Mesodermal cell (in vitro differentiated cells): ENCODE results near the gene NSD2.

Source experiments
- H3K27ac ChIP-seq: 2 replicates; pipeline ENCODE4 v1.7.0; 2013; ENCODE audit warnings: mild to moderate bottlenecking, low read depth, low read length, moderate library complexity; ENCODE audit not compliant: severe bottlenecking
- H3K36me3 ChIP-seq: 2 replicates; pipeline ENCODE4 v1.7.1; 2013; ENCODE audit warnings: mild to moderate bottlenecking, low read length, moderate library complexity; ENCODE audit not compliant: control insufficient read depth, insufficient read depth
- H3K4me1 ChIP-seq: one replicate; pipeline ENCODE4 v1.7.1; 2013; ENCODE audit warnings: mild to moderate bottlenecking, low read length; ENCODE audit not compliant: insufficient read depth, control insufficient read depth, poor library complexity, severe bottlenecking
- H3K4me3 ChIP-seq: 2 replicates; pipeline ENCODE4 v1.7.0; 2013; ENCODE audit warnings: low read length, control low read depth, mild to moderate bottlenecking; ENCODE audit not compliant: insufficient read depth, poor library complexity, severe bottlenecking; ENCODE audit errors: extremely low read depth
- H3K9me3 ChIP-seq: 2 replicates; pipeline ENCODE4 v1.7.1; 2013; ENCODE audit warnings: mild to moderate bottlenecking, low read length, moderate library complexity; ENCODE audit not compliant: control insufficient read depth
- WGBS, 2 experiments: methylation state at CpG; one replicate each; pipeline ENCODE4 v1.1.5; 2013; ENCODE audit warnings: missing lambda C conversion rate in 2 of 2; ENCODE audit not compliant: insufficient coverage in 2 of 2; 5-methylcytosine and 5-hydroxymethylcytosine counted together

The NSD2 gene

GRCh38 chr4:1945124-1945895, 74.1 kb downstream of the NSD2 start:
- H3K27ac ChIP-seq: no peak overlapping the region
- H3K36me3 ChIP-seq: peaks cover 83% of the 10 kb centered on the region
- H3K4me1 ChIP-seq: peaks cover 1% of the 10 kb centered on the region
- H3K4me3 ChIP-seq: no peak overlapping the region
- 86 to 88% methylated on average over 10 to 11 of the region's 11 CpGs for WGBS, 2 experiments
- H3K9me3 ChIP-seq: no peaks in the 10 kb centered on the region

DNA sequence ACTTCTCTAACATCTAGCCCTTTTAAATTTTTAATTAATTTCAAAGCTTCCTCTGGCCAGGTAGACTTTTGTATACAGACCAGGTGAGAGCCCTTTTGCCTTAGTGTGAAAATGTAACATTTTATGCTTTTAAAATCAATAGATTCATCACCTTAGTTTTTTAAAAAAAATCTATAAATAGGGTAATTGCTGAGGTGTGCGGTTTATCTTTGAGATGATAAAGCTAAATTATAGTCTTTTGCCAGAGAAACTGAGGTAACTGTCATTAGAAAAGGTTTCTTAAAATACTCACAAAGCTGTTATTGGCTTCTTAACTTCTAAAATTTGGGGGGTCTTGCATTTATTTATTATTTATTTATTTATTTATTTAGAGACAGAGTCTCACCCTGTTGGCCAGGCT, 74.7 kb downstream of the NSD2 start:
- H3K4me3 ChIP-seq: no peak overlapping the region
- peaks cover 82% of the 10 kb centered on the region for H3K36me3 ChIP-seq
- no peak overlapping the region for H3K27ac ChIP-seq
- no CpG with 5 or more reads among the region's 1 CpG for WGBS, 2 experiments
- H3K9me3 ChIP-seq: no peaks in the 10 kb centered on the region
- no peaks in the 10 kb centered on the region for H3K4me1 ChIP-seq

DNA sequence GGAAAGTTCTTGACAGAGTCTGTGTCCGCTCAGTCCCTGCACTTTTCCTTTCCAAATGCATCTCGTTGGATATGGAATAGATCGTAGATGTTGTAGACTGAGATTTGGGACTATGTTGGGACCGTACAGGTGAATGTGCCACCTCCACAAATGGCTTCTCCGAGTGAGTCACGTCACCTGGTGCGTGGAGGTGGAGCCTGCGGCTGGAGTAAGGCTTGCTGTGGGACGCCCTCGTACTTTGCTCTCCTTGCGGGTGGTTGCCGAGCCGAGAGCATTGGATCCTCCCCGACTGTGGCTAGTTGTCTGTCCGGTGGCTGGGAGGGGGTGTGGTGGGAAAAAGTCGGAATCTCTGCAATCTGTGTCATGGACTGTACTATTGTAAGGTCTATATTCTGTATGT, 77.0 kb downstream of the NSD2 start:
- peaks cover 82% of the 10 kb centered on the region for H3K36me3 ChIP-seq
- H3K4me1 ChIP-seq: no peaks in the 10 kb centered on the region

GRCh38 chr4:1948892-1949436, 77.8 kb downstream of the NSD2 start:
- WGBS, 2 experiments: 93% methylated on average over 6 to 7 of the region's 8 CpGs
- Histone ChIP-seq H3K9me3 (no peaks in the 10 kb centered on the region), H3K36me3 (peaks cover 76% of the 10 kb centered on the region), H3K27ac (no peak overlapping the region), H3K4me1 (no peaks in the 10 kb centered on the region), H3K4me3 (no peak overlapping the region)

More for the DNA sequence above, 77.0 kb downstream of the NSD2 start:
- Histone ChIP-seq H3K4me3 (no peak overlapping the region), H3K9me3 (no peaks in the 10 kb centered on the region), H3K27ac (no peak overlapping the region)
- WGBS, 2 experiments: 94 to 97% methylated on average over 13 to 16 of the region's 16 CpGs

GRCh38 chr4:1950369-1950768, 79.2 kb downstream of the NSD2 start:
- Histone ChIP-seq H3K4me3 (no peak overlapping the region), H3K9me3 (no peaks in the 10 kb centered on the region), H3K27ac (no peak overlapping the region), H3K36me3 (peaks cover 78% of the 10 kb centered on the region), H3K4me1 (no peaks in the 10 kb centered on the region)
- 95 to 96% methylated on average over 5 to 10 of the region's 10 CpGs for WGBS, 2 experiments

DNA sequence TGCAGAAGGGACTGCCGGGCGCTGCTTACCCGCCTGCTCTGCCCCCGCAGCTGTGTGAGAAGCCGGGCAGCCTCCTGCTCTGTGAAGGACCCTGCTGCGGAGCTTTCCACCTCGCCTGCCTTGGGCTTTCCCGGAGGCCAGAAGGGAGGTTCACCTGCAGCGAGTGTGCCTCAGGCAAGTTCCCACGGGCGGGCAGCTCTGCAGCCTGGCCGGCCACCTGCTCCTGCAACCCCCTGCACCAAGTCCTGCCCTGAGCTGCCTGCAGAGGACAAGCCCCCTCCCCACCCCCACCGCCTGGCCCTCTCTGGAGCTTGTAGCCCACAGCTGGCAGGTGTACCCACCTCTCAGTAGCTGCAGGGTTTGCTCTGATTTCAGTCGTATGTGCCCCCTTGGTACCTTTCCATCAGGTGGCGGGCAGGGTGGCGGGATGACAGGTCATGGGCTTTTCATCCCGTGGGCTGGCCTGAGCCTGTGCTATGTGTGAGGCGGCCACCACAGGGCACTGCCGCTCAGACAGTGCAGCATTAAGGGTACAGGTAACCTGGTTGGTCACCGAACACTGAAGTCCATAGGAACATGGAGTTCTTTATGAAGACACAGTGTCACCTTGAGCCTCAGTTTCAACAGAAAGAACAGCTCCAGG, 81.0 kb downstream of the NSD2 start:
- Histone ChIP-seq H3K4me3 (no peak overlapping the region), H3K4me1 (no peaks in the 10 kb centered on the region), H3K9me3 (no peaks in the 10 kb centered on the region), H3K36me3 (peaks cover 78% of the 10 kb centered on the region), H3K27ac (no peak overlapping the region)
- 94 to 98% methylated on average over 19 of the region's 20 CpGs for WGBS, 2 experiments

DNA sequence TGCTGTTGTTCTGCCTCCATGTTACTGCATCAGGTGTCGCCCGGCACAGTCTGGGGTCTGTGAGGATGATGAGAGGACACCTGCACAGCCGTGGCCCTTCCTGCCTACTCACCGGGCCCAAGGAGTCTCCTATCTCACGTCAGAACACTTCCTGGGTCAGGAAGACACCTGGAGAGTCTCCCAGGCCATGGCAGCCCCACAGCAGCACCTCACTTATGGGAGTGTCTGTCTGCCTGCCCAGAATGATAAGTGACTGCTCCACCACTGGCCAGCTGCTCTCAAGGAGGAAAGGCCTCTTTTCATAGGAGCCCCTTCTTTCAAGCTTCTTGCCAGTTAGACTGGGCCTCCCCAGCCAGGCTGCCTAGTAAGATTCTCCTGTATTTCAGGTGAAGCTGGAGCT, 81.5 kb downstream of the NSD2 start:
- Histone ChIP-seq H3K4me1 (no peaks in the 10 kb centered on the region), H3K9me3 (no peaks in the 10 kb centered on the region), H3K4me3 (no peak overlapping the region), H3K36me3 (peaks cover 81% of the 10 kb centered on the region), H3K27ac (no peak overlapping the region)
- WGBS, 2 experiments: 96 to 100% methylated on average over 5 of the region's 5 CpGs

- 96 to 97% methylated on average over 7 of the region's 9 CpGs for WGBS, 2 experiments
- no peaks in the 10 kb centered on the region for H3K4me1 ChIP-seq
Measured at GRCh38 chr4:1953335-1953734, 82.1 kb downstream of the NSD2 start.

DNA sequence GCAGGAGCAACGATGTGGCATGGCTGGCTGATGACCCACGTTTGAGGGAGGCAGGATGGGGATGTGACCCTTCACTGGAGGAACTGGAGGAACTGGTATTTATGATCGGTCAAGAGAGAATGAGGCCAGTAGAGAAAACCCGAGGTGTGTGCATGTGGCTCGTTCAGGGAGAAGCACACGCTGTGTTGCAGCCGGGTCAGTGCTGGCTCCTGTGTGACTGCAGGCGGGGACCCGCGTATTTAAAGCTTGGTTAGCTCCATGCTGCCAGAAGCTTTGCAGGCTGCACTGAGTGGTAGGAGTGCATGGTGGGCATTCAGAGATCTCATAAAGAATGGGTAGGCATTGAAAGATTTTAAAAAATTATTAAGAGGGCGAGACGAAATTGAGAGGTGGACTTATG, 85.4 kb downstream of the NSD2 start:
- no peak overlapping the region for H3K4me3 ChIP-seq
- H3K9me3 ChIP-seq: no peaks in the 10 kb centered on the region
- WGBS, 2 experiments: 95 to 98% methylated on average over 12 of the region's 12 CpGs
- peaks cover 90% of the 10 kb centered on the region for H3K36me3 ChIP-seq
- no peaks in the 10 kb centered on the region for H3K4me1 ChIP-seq
- H3K27ac ChIP-seq: no peak overlapping the region

More at GRCh38 chr4:1953335-1953734, 82.1 kb downstream of the NSD2 start:
- Histone ChIP-seq H3K36me3 (peaks cover 81% of the 10 kb centered on the region), H3K4me3 (no peak overlapping the region), H3K9me3 (no peaks in the 10 kb centered on the region), H3K27ac (no peak overlapping the region)

- 95 to 98% methylated on average over 7 to 8 of the region's 15 CpGs for WGBS, 2 experiments
- no peak overlapping the region for H3K27ac ChIP-seq
- H3K4me1 ChIP-seq: no peaks in the 10 kb centered on the region
- no peaks in the 10 kb centered on the region for H3K9me3 ChIP-seq
- H3K4me3 ChIP-seq: no peak overlapping the region
- H3K36me3 ChIP-seq: peaks cover 95% of the 10 kb centered on the region
Measured at GRCh38 chr4:1958276-1959103, 87.3 kb downstream of the NSD2 start.
